ENCODE results near the gene SETD6.

The SETD6 gene

DNA sequence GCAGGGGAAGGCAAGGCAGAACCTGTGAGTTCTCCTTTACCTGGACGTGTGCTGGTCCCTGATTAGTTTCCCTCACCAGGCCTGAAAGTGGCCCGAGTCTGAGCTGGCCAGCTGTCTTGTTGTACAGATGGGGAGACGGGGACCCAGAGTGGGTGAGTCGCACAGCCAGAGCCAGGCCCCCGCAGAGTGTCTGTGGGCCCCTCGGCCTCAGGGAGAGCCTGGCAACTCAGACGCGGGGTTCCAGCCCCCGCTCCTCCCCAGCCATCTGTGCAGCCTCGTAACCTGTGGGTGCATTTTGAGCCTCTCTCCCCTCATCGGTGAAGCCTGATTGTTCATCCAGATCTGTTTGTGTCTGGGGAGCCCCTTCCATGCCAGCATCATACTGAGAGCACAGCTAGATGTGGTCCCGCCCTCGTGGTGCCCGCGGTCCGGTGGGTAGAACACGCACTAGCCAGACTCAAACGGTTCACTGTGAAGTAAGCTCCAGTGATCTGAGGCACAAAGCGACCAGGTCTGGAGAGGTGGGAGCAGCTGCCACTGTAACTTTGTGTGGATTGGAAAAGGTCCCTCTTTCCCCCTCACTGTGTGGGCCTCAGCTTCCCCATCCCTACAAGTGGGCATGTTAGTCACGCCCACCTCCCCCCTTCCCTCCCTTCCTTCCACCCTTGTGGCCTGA is 21.4 kb upstream of the SETD6 start:
- no peak for DNase-seq (ENCODE audit: low spot score)

DNA sequence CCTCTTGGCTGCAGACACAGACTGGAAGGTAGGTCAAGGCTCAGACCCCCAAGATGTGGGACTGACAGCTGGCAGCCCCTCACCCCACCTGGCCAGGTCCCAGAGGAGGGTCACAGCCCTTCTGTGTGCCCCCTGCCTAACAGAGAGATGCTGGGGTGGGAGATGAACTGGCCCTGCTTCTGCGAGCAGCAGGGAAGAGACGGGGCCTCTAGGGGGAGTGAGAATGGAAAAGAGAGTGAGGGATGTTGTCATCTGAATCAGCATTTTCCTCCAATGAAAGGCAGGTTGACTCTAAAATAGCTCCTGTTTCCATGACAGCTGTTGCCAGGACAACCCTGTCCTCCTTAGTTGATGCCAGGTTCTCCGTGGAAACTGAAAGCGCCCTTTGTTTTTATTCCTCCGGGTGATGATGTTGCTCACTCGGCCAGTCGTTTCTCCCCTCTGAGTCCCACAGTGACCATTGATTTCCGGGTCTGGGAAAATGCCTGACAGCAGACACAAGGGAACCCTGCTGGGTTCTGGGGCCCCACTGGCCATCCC is 20.3 kb upstream of the SETD6 start:
- DNase-seq (ENCODE audit: low spot score), result peak; percentile 97

DNA sequence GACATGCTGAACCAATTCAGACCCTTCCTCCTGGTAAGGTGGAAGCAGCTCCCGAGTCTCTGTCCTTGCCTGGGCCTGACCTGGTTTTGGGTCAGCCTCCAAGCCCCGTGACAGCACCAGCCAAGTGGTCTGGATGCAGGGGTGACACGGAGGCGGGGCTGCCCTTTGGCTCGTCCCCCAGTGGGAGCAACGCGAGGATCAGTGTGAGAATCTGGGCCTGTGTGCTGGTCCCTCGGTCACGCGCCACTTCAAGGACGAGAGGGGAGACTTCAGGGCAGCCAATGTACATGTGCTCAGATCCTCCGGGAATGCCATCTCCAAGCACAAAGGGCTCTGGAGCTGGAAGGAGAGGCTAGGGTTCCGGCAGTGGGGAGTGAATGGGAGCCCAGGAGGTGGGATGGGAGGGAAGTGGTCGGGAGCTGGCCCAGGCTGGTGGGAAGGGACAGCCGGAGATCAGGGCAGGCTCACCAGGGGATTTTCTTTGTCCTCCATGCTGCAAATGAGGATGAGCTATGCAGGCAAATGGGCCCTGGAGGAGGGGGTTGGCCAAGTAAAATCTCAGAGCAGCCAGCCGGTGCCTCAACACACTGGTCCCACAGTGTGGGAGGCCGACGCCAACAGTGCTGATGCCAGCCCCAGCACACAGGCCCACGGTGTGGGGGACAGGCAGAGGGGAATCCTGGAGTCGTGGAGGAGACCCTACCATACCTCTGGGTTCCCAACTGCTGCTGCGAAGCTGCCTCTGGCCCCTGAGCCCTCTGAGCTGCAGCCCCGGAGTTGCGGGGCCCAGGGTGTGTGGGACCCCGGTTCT is 19.6 kb upstream of the SETD6 start:
- DNase-seq (ENCODE audit: low spot score), result no peak

DNA sequence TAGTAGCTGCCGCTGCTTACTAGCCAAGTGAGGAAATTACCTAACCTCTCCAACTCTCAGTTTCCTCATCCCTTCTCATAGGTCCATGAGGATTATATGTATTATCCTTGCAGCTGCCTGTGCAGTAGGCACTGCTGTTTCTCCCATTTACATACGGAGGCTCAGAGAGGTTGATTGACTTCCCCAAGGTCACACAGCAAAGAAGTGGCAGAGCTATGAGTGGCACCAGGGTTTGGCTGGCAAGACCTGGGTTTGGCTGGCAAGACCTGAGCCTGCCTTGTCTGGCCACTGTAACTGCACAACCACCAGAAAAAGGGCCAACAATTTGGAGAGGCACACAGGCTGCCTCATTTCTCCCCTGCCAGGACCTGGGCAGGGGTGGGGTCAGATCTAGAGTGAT is 17.8 kb upstream of the SETD6 start:
- no peak for DNase-seq (ENCODE audit: low spot score)

DNA sequence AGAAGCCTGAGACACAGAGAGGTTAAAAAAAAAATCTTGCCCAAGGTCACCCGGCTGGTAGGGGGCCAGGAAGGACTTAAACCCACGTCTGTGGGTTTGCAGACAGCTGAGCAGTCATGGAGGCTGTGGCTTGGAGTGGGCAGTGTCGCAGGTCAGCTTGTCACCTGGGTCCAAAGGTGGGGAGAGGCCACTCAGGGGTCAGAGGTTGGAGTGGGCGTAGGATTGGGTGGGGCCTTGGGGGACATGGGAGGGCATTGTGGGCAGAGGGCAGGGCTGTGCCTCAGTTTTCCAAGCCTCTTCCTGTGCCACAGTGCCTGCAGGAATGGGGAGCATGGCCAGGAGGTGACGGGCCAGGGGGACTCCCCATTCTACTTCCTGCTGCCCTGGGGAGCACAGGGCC is 17.4 kb upstream of the SETD6 start:
- DNase-seq (ENCODE audit: low spot score), result no peak

- DNase-seq (ENCODE audit: low spot score), result no peak
Measured at GRCh38 chr16:58498341-58499091, 16.8 kb upstream of the SETD6 start.

DNA sequence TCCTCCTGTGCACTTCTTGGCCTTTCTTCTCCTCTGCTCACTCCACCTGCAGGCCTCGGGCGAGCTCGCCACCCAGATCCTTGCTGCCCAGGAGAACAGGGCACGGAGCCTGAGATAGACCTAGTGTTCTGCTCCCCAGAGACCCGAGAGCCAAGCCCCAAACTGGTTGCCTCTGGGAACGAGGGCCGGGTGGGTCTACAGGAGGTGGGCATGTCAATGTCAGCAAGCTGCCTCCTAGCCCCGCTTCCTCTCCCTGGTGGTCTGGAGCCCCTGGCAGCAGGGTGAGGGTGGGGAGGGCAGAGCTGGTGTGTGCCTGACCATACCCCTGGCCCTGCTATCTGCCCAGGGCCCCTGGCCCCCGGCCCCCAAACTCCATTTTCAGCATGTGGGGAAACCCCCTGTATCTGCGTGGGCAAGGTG is 16.2 kb upstream of the SETD6 start:
- DNase-seq (ENCODE audit: low spot score), result no peak

DNA sequence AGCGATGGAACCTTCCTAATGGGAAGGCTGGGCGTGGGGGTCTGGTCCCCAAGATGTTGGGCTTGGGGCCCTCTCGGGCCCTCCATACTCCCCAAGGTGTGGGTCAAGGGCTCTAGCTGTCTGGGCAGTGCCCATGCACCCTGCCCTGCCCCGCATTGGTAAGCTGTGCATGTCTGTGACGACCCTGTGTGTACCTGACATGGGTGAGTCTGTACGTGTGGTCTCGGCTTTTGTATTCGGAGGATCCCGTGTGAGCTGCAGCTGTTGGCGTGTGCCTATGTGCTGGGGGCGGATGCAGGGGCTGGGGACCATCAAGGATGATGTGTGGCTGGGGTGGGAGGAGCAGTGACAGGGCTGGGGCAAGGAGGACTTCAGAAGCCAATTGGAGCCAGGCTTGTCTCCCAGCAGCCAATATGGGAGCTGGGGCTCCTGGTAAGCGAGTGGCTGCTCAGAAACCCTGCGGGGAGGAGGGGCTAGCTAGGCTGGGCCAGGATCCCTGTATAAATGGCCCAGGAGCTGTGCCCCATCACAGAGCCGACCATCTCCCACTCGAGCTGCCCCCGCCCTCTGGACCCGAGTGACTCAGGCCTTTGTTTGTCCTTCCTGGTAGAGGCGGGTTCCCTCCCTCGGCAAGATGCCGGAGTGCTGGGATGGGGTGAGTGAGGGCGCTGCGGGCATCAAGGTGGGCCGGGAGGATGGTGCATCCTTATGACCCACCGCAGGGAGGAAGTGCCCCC is 15.5 kb upstream of the SETD6 start, which contains the start of gene NDRG4:
NDRG4 (plus strand) TSS at position 529 of the 737 bp plus-strand sequence; CDS start at position 635, 106 bp downstream.
- peak; percentile 80 for DNase-seq (ENCODE audit: low spot score)

- DNase-seq (ENCODE audit: low spot score), result no peak
Measured at GRCh38 chr16:58500430-58501241, 14.7 kb upstream of the SETD6 start.

DNA sequence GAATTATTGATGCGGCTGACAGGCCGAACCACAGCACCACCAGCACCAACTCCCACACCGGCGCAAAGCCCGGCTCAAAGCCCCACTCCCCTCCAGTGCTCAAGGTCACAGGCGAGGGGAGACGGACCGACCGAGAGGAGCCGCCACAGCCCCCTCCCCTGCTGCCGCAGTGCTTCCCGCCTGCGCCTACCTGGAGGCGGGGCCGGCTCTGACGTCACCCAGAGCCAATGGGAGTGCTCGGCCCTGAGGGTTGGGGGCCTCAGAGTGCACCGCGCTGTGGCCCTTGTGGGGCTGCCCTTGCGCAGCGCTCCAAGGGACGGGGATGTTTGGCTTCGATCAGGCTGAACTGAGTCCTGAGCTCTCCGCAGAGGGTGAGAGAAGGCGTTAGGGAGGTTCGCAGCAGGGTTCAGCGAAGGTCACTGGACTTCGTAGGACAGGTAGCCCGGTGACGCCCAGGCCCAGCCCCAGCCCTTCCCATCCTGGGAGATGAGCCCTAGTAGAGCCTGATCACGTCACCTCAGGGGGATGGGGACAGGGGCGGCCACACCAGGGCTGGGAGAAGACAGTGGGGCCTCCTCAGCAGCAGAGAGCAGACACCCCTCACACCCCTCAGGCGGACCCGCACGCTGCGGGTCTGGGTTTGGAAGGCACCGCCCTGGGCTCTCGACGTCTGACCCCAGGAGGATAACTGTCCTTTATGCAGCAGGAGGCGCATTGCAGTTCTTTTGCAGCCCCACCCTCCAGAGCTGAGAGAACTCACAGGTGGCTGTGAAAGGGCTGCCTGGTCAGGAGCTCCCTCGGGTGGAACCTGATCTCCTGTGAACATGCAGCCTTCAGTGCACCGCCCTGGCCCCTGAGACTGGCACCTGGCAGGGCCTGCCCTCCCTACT is 13.8 kb upstream of the SETD6 start:
- DNase-seq (ENCODE audit: low spot score), result no peak

DNA sequence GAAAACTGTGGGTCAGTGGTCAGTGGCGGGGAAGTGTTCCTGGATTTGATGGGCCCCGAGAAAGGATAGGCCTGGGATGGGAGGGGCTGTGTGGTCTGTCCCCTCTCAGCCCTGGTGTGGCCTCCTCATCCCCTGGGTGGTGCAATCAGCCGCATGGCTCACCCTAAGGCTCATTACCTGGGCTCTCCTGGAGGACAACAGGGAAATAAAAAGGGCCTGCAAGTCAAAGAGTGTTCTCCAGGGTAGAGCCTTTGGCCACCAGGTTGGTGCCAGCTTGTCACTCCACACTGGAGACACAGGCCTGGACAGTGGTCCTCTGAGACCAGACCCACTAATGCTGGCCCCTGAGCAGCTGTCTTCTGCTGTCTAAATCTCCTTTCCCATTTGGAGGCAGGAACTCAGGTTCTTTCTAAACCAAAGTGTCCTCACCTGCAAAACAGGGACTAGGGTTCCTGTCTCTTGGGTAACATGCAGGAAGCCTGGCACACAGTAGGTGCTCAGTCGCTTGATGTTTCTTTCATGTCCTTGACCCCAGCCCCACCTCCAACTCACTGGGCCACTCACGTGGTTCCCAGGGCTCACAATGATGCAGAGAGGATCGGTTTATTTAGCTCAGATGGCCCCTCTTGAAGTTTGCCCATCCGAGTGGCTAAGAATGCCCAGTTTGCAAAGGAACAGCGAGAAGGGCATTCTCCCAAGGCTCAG is 12.9 kb upstream of the SETD6 start:
- no peak for DNase-seq (ENCODE audit: low spot score)

DNA sequence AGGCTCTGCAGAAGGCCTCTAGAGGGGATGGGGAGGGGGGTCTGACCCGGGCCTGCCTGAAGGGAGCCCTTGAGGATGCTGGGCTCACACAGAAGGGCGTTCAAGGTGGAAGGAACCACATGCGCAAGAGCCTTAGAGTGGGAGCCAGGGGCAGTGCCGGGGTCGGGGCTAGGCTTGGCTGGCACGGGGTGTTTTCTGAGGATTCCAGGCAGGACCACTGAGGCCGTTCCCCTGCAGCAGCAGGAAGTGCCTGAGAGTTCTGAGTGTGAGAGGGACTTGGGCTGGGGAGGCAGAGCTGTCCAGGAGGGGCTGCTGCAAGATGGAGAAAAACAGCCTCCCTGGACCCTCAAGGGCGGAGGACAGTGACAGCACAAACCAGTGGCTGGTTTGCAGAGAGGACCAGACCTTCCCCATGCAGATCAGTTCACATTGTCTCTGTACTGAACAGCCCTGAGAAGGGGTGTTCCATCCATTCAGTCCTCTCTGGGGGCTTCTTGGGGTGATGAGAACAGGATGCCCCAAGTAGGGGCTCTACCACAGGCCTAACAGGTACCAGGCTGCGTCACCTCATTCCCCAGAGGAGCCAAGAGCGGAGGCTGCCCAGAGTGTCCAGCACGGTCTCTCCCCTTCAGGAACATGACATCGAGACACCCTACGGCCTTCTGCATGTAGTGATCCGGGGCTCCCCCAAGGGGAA is 12.0 kb upstream of the SETD6 start:
- no peak for DNase-seq (ENCODE audit: low spot score)

GRCh38 chr16:58503863-58504688 is 11.2 kb upstream of the SETD6 start:
- no peak for DNase-seq (ENCODE audit: low spot score)

DNA sequence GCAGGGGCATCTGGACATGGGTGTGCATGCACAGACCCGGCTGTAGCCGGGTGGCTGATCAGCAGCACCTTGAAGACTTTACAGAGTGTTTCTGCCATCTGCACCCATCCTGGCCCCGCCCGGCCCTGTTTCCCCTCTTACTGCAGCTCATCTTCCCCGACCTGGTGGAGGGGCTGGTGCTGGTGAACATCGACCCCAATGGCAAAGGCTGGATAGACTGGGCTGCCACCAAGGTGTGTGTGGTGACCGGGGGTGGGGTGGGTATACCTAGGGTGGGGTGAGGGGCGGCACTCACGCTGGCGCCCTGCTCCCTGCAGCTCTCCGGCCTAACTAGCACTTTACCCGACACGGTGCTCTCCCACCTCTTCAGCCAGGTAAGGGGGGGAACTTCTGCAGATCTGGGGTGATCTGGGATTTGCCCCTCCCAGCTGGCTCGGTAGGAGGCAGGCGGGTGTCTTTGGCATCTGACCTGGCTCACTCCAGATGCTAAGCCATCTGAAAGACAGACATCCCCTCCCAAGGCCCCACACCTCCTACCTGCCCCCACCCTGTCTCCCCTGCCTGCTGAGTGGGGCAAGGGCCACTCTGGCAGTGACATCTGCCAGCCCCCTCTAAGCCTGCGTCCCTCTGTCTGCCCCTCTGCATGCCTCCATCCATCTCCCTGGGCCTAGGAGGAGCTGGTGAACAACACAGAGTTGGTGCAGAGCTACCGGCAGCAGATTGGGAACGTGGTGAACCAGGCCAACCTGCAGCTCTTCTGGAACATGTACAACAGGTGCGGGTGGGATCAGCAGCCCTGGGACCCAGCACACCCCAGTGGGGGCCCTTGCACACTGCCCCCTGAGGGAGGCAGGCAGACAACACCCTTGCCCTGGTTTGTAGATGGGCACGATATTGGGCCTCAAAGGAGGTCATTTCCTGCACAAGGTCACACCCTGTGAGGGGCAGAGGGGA is 8.8 kb upstream of the SETD6 start:
- no peak for DNase-seq (ENCODE audit: low spot score)

- DNase-seq (ENCODE audit: low spot score), result no peak
Measured at GRCh38 chr16:58507195-58507962, 7.9 kb upstream of the SETD6 start.

Data from AG08395 (cell line).